GM12864 (cell line): ENCODE data around the gene COMP.

Experiments used
- DNase-seq: peaks from one replicate; pipeline ENCODE4 v3.0.0-alpha.2; 2011; ENCODE audit warnings: low read depth
- H3K4me3 ChIP-seq: 2 replicates; pipeline ENCODE4 v1.5.1; 2011; ENCODE audit warnings: mild to moderate bottlenecking, low read depth, low read length, control low read depth
- TF ChIP-seq, protein P1 (sequence below): IDR thresholded peaks from 2 replicates; pipeline ENCODE4 v1.5.1; 2011; ENCODE audit warnings: low read depth, mild to moderate bottlenecking, moderate library complexity, low read length, control low read depth, inconsistent platforms; ENCODE audit errors: missing control alignments

COMP gene

DNA sequence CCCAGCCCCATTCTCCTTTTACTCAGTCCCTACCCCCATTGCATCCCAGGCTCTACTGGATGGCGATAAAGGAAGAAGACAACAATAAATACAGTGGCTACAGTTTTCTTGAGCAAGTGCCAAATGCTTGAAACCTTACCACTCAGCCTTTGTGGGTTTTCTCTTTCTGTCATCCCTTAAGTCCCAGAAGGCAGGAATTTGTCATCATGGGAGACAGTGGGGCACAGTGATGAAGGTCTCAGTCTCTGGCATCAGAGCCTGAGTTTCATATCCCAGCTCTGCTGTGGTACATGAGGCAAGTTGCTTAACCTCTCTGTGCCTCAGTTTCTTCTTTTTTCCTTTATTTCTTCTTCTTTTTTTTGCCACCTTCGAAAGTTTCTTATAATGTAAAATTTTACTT, 5.1 kb upstream of the COMP start:
- DNase-seq, result no peak
- TF ChIP-seq, protein P1, sequence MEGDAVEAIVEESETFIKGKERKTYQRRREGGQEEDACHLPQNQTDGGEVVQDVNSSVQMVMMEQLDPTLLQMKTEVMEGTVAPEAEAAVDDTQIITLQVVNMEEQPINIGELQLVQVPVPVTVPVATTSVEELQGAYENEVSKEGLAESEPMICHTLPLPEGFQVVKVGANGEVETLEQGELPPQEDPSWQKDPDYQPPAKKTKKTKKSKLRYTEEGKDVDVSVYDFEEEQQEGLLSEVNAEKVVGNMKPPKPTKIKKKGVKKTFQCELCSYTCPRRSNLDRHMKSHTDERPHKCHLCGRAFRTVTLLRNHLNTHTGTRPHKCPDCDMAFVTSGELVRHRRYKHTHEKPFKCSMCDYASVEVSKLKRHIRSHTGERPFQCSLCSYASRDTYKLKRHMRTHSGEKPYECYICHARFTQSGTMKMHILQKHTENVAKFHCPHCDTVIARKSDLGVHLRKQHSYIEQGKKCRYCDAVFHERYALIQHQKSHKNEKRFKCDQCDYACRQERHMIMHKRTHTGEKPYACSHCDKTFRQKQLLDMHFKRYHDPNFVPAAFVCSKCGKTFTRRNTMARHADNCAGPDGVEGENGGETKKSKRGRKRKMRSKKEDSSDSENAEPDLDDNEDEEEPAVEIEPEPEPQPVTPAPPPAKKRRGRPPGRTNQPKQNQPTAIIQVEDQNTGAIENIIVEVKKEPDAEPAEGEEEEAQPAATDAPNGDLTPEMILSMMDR, result no peak
- no peak overlapping the region for H3K4me3 ChIP-seq

DNA sequence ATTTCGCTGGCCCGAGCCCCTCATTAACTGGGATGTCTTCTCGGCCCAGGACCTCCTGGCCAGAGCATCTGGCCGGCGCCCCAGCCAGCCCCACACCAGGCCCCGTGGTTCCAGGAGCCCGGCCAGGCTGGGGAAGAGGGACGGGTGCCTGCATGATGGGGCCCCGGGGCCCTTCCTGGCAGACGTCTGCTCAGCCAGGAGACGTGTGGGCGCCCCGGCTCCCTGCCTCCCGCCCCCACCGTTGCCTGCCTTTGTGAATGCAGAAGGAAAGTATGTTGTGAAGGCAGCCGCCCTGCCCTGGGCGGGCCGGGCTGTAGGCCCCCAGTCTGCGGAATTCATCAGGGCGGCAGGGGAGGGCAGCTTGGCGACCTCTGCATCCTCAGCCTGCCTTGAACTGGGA, 4.4 kb upstream of the COMP start:
- H3K4me3 ChIP-seq, result no peak overlapping the region
- no peak for DNase-seq
- TF ChIP-seq, protein P1, result no peak

DNA sequence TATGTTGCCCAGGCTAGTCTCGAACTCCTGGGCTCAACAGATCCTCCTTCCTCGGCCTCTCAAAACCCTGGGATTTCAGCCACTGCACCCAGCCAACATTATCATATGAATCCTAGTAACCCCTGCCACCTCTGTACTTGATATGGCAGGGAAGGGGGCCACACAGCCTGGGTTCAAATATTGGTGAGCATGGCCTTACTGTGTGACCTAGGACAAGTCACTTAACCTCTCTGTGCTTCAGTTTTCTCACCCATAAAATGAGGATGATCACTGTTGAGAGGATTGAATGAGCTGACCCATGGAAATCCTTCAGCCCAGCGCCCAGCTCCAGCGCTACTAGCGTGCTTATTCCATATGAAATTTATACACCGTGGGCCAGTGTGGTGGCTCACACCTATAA, 3.6 kb upstream of the COMP start:
- no peak overlapping the region for H3K4me3 ChIP-seq
- TF ChIP-seq, protein P1, result no peak
- DNase-seq, result no peak

DNA sequence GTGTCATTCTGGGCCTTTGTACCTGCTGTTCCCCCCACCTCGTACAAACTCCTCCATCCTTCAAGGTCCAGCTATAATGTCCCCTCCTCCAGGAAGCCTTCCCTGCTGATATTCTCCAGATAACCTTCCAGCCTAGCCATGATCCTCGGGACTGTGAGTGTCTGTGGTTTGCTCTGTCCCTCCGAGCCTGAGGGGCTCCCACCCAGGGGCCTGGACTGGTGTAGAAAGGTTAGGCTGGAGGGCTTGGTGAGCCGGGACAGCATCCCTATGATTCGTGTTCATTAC, 2.9 kb upstream of the COMP start:
- H3K4me3 ChIP-seq, result no peak overlapping the region
- TF ChIP-seq, protein P1, result no peak
- DNase-seq, result no peak

DNA sequence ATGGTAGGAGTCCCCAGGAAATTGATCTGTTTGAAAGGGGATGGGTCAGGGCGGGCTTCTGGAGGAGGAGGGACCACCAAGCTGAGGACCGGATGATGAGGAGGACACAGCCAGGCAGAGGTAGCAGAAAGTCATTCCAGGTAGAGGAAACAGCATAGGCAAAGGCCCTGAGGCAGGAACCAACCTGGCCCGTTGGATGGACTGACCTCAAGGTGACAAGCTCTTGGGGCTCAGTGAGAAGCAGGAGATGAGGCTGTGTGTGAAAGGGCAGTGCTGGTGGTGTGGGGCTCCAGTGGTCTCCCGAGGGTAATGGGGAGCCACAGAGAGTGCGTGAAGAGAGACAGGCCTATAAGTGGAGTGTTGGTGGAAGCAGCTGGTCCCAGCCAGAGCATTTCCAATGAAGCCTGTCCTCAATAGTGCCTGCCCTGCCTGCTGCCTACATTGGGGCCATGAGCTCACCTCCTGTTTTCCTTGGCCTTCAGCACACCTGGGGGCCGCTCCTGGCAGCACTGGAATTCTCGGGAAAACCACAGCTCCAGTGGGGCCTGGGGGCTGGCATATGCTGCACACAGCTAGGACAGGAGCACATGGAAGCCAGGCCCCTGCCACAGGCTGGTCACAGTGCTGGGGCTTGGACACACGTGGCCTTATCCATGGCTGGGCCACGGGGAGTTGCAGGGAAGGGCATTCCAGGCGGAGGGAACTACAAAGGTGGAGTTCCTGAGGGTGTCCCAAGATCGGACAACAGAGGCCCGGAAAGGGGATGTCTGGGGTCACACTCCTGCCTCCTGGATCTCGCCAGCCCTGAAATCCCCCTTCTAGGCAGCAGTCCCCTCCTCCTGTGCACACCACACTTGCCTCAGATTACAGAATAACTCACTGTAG, 2.3 kb upstream of the COMP start:
- H3K4me3 ChIP-seq, result no peak overlapping the region
- no peak for DNase-seq
- TF ChIP-seq, protein P1, result no peak

DNA sequence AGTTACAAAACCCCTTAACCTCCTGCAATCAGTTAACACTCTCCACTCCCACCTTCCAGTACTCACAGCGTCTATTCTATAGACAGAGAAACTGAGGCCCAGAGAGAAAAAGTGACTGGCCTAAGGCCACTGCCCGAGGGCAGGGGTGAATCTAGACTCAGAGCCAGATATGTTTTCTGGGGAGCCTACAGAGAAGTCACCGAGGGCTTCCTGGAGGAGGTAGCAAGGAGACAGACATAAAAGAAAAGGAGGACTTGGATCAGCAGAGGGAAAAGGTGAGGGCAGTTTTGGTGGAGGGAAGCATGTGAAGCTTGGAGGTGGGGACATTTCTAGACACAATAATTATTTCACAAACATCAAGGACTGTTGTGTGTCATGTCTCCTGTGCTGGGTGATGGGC, 1.6 kb upstream of the COMP start:
- H3K4me3 ChIP-seq, result no peak overlapping the region
- TF ChIP-seq, protein P1, result no peak
- no peak for DNase-seq

DNA sequence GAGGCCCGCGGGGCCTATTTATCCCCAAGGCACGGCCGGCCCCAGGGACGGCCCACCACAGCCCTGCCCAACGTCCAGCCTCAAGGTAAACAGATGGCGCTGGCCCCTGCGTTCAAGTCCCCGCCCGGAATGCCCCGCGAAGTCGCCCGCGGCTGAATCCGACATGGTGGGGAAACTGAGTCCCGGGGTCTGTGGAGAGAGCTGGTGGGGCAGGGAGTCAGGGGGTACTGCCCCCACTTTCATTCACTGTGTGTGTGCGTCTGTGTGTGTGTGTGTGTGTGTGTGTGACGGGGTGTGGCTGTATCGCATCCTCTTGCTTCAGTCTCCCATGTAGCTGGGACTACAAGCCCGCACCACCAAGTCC, 192 bp upstream of the COMP start:
- no peak overlapping the region for H3K4me3 ChIP-seq
- TF ChIP-seq, protein P1, result no peak
- DNase-seq, result no peak
